Activated T-cell treated with anti-CD3 and anti-CD28 coated beads for 4 hours (primary cell): ENCODE measurements around the gene ATP5F1E.
"Not testable (repeated sequence)": the region's sequence is repeated elsewhere in the genome, so short reads cannot be mapped to it uniquely, and the experiment has no call there.

ENCODE experiments used
- DNase-seq: peaks from one replicate; pipeline ENCODE4 v3.0.0-alpha.2; 2020

Gene ATP5F1E

GRCh38 chr20:59018817-59019216, 13.3 kb downstream of the ATP5F1E start:
- no peak for DNase-seq

- DNase-seq, result no peak
Measured at GRCh38 chr20:59017493-59018231, 14.5 kb downstream of the ATP5F1E start.

GRCh38 chr20:59016795-59017492, 15.2 kb downstream of the ATP5F1E start:
- peak; percentile 21 for DNase-seq

- no peak for DNase-seq
Measured at GRCh38 chr20:59015812-59016711, 16.1 kb downstream of the ATP5F1E start.

- DNase-seq, result no peak
Measured at GRCh38 chr20:59015411-59015810, 16.7 kb downstream of the ATP5F1E start.

GRCh38 chr20:59014680-59015389, 17.3 kb downstream of the ATP5F1E start:
- DNase-seq, result no peak

- no peak for DNase-seq
Measured at GRCh38 chr20:59013959-59014608, 18.1 kb downstream of the ATP5F1E start.

- DNase-seq, result no peak
Measured at GRCh38 chr20:59013031-59013951, 18.8 kb downstream of the ATP5F1E start.

GRCh38 chr20:59011874-59012157, 20.3 kb downstream of the ATP5F1E start:
- not testable (repeated sequence) for DNase-seq

GRCh38 chr20:59010995-59011873, 20.9 kb downstream of the ATP5F1E start:
- no peak for DNase-seq

GRCh38 chr20:59010321-59010994, 21.7 kb downstream of the ATP5F1E start:
- no peak for DNase-seq

GRCh38 chr20:59008715-59009336, 23.3 kb downstream of the ATP5F1E start:
- DNase-seq, result no peak

- no peak for DNase-seq
Measured at GRCh38 chr20:59007665-59008511, 24.2 kb downstream of the ATP5F1E start.

GRCh38 chr20:59006864-59007664, 25.1 kb downstream of the ATP5F1E start, which contains the start of gene CTSZ:
CTSZ (minus strand) TSS chr20:59007254; CDS start chr20:59007128, 126 bp downstream.
- DNase-seq, result no peak

GRCh38 chr20:59006167-59006863, 25.8 kb downstream of the ATP5F1E start:
- DNase-seq, result no peak

- no peak for DNase-seq
Measured at GRCh38 chr20:59005523-59006166, 26.5 kb downstream of the ATP5F1E start.
